Mesenchymal stem cell (in vitro differentiated cells and primary cell): ENCODE measurements around the gene ECE1.
"Not testable (repeated sequence)": the region's sequence is repeated elsewhere in the genome, so short reads cannot be mapped to it uniquely, and the experiment has no call there.

Experiments used
- DNase-seq: peaks from one replicate; pipeline ENCODE4 v3.0.0-alpha.2; 2013
- H2AFZ ChIP-seq: one replicate; pipeline ENCODE4 v1.6.1; 2013; ENCODE audit warnings: low read depth, mild to moderate bottlenecking, control low read depth, inconsistent platforms, low read length, moderate library complexity
- H2AK5ac ChIP-seq: 2 replicates; pipeline ENCODE4 v1.6.1; 2013; ENCODE audit warnings: low read length, moderate library complexity, mild to moderate bottlenecking, inconsistent platforms; ENCODE audit not compliant: severe bottlenecking
- H2BK120ac ChIP-seq: one replicate; pipeline ENCODE4 v1.6.1; 2013; ENCODE audit warnings: low read depth, mild to moderate bottlenecking, inconsistent platforms, low read length, moderate library complexity
- H2BK12ac ChIP-seq, 2 experiments: one replicate each; pipeline ENCODE4 v1.6.1; 2013; ENCODE audit warnings: inconsistent platforms in 2 of 2, low read length in 2 of 2, mild to moderate bottlenecking in 2 of 2, moderate library complexity in 2 of 2, control low read depth in 1 of 2
- H2BK15ac ChIP-seq: one replicate; pipeline ENCODE4 v1.6.1; 2013; ENCODE audit warnings: mild to moderate bottlenecking, low read depth, inconsistent platforms; ENCODE audit not compliant: poor library complexity, severe bottlenecking
- H2BK5ac ChIP-seq: 2 replicates; pipeline ENCODE4 v1.6.1; 2013; ENCODE audit warnings: low read depth, mild to moderate bottlenecking, low read length, control low read depth, inconsistent platforms; ENCODE audit not compliant: poor library complexity, severe bottlenecking
- H3K14ac ChIP-seq, 2 experiments: one replicate each; pipeline ENCODE4 v1.6.1; 2013; ENCODE audit warnings: inconsistent platforms in 2 of 2, low read length in 2 of 2, control low read depth in 1 of 2, mild to moderate bottlenecking in 1 of 2, moderate library complexity in 1 of 2
- H3K18ac ChIP-seq, 2 experiments: one replicate each; pipeline ENCODE4 v1.6.1; 2013; ENCODE audit warnings: inconsistent platforms in 2 of 2, low read length in 2 of 2, control low read depth in 1 of 2, low read depth in 1 of 2, mild to moderate bottlenecking in 1 of 2
- H3K23ac ChIP-seq, 2 experiments: one replicate each; pipeline ENCODE4 v1.6.1; 2013; ENCODE audit warnings: inconsistent platforms in 2 of 2, low read length in 2 of 2, mild to moderate bottlenecking in 2 of 2, moderate library complexity in 2 of 2, control low read depth in 1 of 2
- H3K27ac ChIP-seq: 2 replicates; pipeline ENCODE4 v1.5.1; 2013; ENCODE audit warnings: mild to moderate bottlenecking, moderate library complexity, low read length, control low read depth, inconsistent platforms; ENCODE audit not compliant: poor library complexity, severe bottlenecking
- H3K27me3 ChIP-seq, 2 experiments: 2 replicates each; pipeline versions ENCODE4 v1.6.1 to v1.7.0; 2013; ENCODE audit warnings: low read length in 2 of 2, mild to moderate bottlenecking in 2 of 2, moderate library complexity in 2 of 2, control low read depth in 1 of 2, inconsistent platforms in 1 of 2; ENCODE audit not compliant: control insufficient read depth in 1 of 2, insufficient read depth in 1 of 2
- H3K36me3 ChIP-seq, 2 experiments: 2 replicates each; pipeline versions ENCODE4 v1.6.1 to v1.7.0; 2013; ENCODE audit warnings: low read length in 2 of 2, control low read depth in 1 of 2, inconsistent platforms in 1 of 2, low read depth in 1 of 2, mild to moderate bottlenecking in 1 of 2; ENCODE audit not compliant: insufficient read depth in 2 of 2, control insufficient read depth in 1 of 2
- H3K4ac ChIP-seq, 2 experiments: one replicate each; pipeline ENCODE4 v1.6.1; 2013; ENCODE audit warnings: inconsistent platforms in 2 of 2, low read length in 2 of 2, mild to moderate bottlenecking in 2 of 2, moderate library complexity in 2 of 2, control low read depth in 1 of 2, low read depth in 1 of 2
- H3K4me1 ChIP-seq: 2 replicates; pipeline ENCODE4 v1.6.1; 2013; ENCODE audit warnings: low read depth, low read length, control low read depth; ENCODE audit not compliant: control insufficient read depth, insufficient read depth
- H3K4me2 ChIP-seq: 2 replicates; pipeline ENCODE4 v1.6.1; 2013; ENCODE audit warnings: low read length, mild to moderate bottlenecking, inconsistent platforms; ENCODE audit not compliant: poor library complexity, severe bottlenecking
- H3K4me3 ChIP-seq, 2 experiments: 2 replicates each; pipeline versions ENCODE4 v1.5.1 to v1.7.0; 2013; ENCODE audit warnings: low read length in 2 of 2, mild to moderate bottlenecking in 2 of 2, control low read depth in 1 of 2, low read depth in 1 of 2; ENCODE audit not compliant: insufficient read depth in 1 of 2
- H3K79me1 ChIP-seq: replicated peaks from 2 replicates; pipeline ENCODE4 v1.6.1; 2013; ENCODE audit warnings: mild to moderate bottlenecking, control low read depth, low read length, inconsistent platforms; ENCODE audit not compliant: poor library complexity, severe bottlenecking
- H3K9ac ChIP-seq: 2 replicates; pipeline ENCODE4 v1.7.0; 2013; ENCODE audit warnings: mild to moderate bottlenecking, low read length, moderate library complexity
- H3K9me3 ChIP-seq: 2 replicates; pipeline ENCODE4 v1.7.0; 2013; ENCODE audit warnings: mild to moderate bottlenecking, low read length; ENCODE audit not compliant: control insufficient read depth
- H4K8ac ChIP-seq: one replicate; pipeline ENCODE4 v1.6.1; 2013; ENCODE audit warnings: inconsistent platforms, mild to moderate bottlenecking, low read length, moderate library complexity
- H4K91ac ChIP-seq: one replicate; pipeline ENCODE4 v1.6.1; 2013; ENCODE audit warnings: mild to moderate bottlenecking, low read length, inconsistent platforms
- WGBS: methylation state at CpG from one replicate; pipeline ENCODE4 v1.1.7; 2013; ENCODE audit warnings: mixed read lengths; 5-methylcytosine and 5-hydroxymethylcytosine counted together

ECE1 gene

GRCh38 chr1:21229246-21230000, 60.8 kb downstream of the ECE1 start:
- H3K36me3 ChIP-seq: peaks cover 53 to 71% of the 10 kb centered on the region in 2 experiments
- no peak overlapping the region for H3K18ac ChIP-seq
- H3K4me2 ChIP-seq: no peak overlapping the region
- H4K91ac ChIP-seq: no peak overlapping the region
- H3K27me3 ChIP-seq: no peaks in the 10 kb centered on the region
- H3K9ac ChIP-seq: no peak overlapping the region
- H3K79me1 ChIP-seq: peaks cover 1% of the 10 kb centered on the region
- peaks cover 6% of the 10 kb centered on the region for H3K4me1 ChIP-seq
- no peak overlapping the region for H3K4me3 ChIP-seq
- H2AK5ac ChIP-seq: no peak overlapping the region
- H2AFZ ChIP-seq: no peak overlapping the region
- DNase-seq: no peak
- H3K9me3 ChIP-seq: no peaks in the 10 kb centered on the region
- H2BK5ac ChIP-seq: no peak overlapping the region
- H3K27ac ChIP-seq: peak overlapping the region; percentile 19
- H4K8ac ChIP-seq: no peak overlapping the region
- H3K4ac ChIP-seq: no peak overlapping the region
- H2BK15ac ChIP-seq: no peak overlapping the region
- H3K23ac ChIP-seq: no peak overlapping the region
- no peak overlapping the region for H2BK12ac ChIP-seq
- 98% methylated on average over 2 of the region's 4 CpGs for WGBS
- no peak overlapping the region for H2BK120ac ChIP-seq
- no peak overlapping the region for H3K14ac ChIP-seq

- not testable (repeated sequence) for H3K79me1 ChIP-seq, H4K91ac ChIP-seq, H2AFZ ChIP-seq, H3K4me2 ChIP-seq, H3K23ac ChIP-seq, H3K18ac ChIP-seq, H3K27me3 ChIP-seq, H3K4ac ChIP-seq, H4K8ac ChIP-seq, H3K9me3 ChIP-seq, DNase-seq, H3K14ac ChIP-seq, H3K4me3 ChIP-seq, H2BK12ac ChIP-seq, H3K9ac ChIP-seq, H3K27ac ChIP-seq, H2BK120ac ChIP-seq, H2BK5ac ChIP-seq, H2BK15ac ChIP-seq, H2AK5ac ChIP-seq, H3K4me1 ChIP-seq
- 96% methylated on average over 4 of the region's 7 CpGs for WGBS
- H3K36me3 ChIP-seq: peaks cover 55 to 67% of the 10 kb centered on the region in 2 experiments
Observed at GRCh38 chr1:21228224-21228623, 62.0 kb downstream of the ECE1 start.

- H3K4me1 ChIP-seq: peaks cover 4% of the 10 kb centered on the region
- H3K23ac ChIP-seq: no peak overlapping the region
- H3K4me2 ChIP-seq: no peak overlapping the region
- no peak overlapping the region for H3K14ac ChIP-seq
- 98% methylated on average over 33 of the region's 33 CpGs for WGBS
- peaks cover 69 to 70% of the 10 kb centered on the region in 2 experiments for H3K36me3 ChIP-seq
- no peak overlapping the region for H3K4ac ChIP-seq
- H3K9me3 ChIP-seq: no peaks in the 10 kb centered on the region
- no peak overlapping the region for H3K9ac ChIP-seq
- peak overlapping the region; percentile 52 for H4K8ac ChIP-seq
- H2AFZ ChIP-seq: no peak overlapping the region
- H2BK5ac ChIP-seq: no peak overlapping the region
- no peak overlapping the region for H2AK5ac ChIP-seq
- H3K18ac ChIP-seq: no peak overlapping the region
- no peak overlapping the region for H2BK120ac ChIP-seq
- H2BK12ac ChIP-seq: no peak overlapping the region
- no peak overlapping the region for H2BK15ac ChIP-seq
- peaks cover 1% of the 10 kb centered on the region for H3K79me1 ChIP-seq
- H3K27ac ChIP-seq: no peak overlapping the region
- no peaks in the 10 kb centered on the region for H3K27me3 ChIP-seq
- no peak overlapping the region for H4K91ac ChIP-seq
- DNase-seq: no peak
- no peak overlapping the region for H3K4me3 ChIP-seq
Observed at GRCh38 chr1:21225065-21225464, 65.2 kb downstream of the ECE1 start.

- H2AFZ ChIP-seq: no peak overlapping the region
- no peak overlapping the region for H2BK120ac ChIP-seq
- H3K9me3 ChIP-seq: no peaks in the 10 kb centered on the region
- no peak overlapping the region for H3K4me3 ChIP-seq
- H2BK15ac ChIP-seq: no peak overlapping the region
- 94% methylated on average over 7 of the region's 7 CpGs for WGBS
- H3K23ac ChIP-seq: no peak overlapping the region
- no peak overlapping the region for H3K14ac ChIP-seq
- peaks cover 73 to 75% of the 10 kb centered on the region in 2 experiments for H3K36me3 ChIP-seq
- no peak overlapping the region for H3K27ac ChIP-seq
- no peak overlapping the region for H3K4me2 ChIP-seq
- H2BK5ac ChIP-seq: no peak overlapping the region
- no peak for DNase-seq
- H2AK5ac ChIP-seq: no peak overlapping the region
- no peak overlapping the region for H2BK12ac ChIP-seq
- no peak overlapping the region for H4K91ac ChIP-seq
- no peaks in the 10 kb centered on the region for H3K4me1 ChIP-seq
- H3K79me1 ChIP-seq: peaks cover 1% of the 10 kb centered on the region
- H3K9ac ChIP-seq: no peak overlapping the region
- H3K4ac ChIP-seq: no peak overlapping the region
- H4K8ac ChIP-seq: no peak overlapping the region
- H3K18ac ChIP-seq: no peak overlapping the region
- no peaks in the 10 kb centered on the region for H3K27me3 ChIP-seq
Observed at GRCh38 chr1:21220815-21221214, 69.4 kb downstream of the ECE1 start.
